ENCODE results near the gene C21orf91. TPM values are rescaled to one million over a fixed set of nuclear protein-coding genes. Genes with fewer than 3 reads are reported as not detected.

Gene C21orf91
- total RNA-seq, 1 experiment from 2014 or later, result 49.2 TPM

DNA sequence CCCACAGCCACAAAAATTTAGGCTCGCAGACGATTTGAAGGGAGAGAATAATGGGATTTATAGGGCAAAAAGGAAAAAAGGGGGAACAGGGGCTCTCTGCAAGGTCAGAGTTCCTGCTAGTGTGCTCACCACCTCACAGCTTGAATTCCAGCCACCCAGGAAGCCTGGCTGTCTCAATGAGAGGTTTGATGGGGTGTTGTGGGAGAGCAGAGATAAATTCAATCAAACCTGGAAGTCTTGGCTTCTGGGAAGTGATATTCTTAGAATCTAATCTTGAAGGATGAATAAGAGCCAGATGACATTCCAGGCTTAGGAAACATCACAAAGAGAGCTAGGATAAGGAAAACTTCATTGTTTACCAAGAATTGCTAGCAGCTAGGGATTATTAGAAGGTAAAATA lies 47.4 kb upstream of the C21orf91 start:
- H3K27me3 ChIP-seq (ENCODE audit: insufficient read depth, low read length), result no peaks in the 10 kb centered on the region
- H2BK20ac ChIP-seq (ENCODE audit: low read depth, low read length, poor library complexity, severe bottlenecking), result no peak overlapping the region
- WGBS (ENCODE audit: extremely low coverage, insufficient read length, low lambda C conversion rate), result no CpG with 5 or more reads among the region's 2 CpGs
- H3K14ac ChIP-seq (ENCODE audit: insufficient read depth, low read length), result no peak overlapping the region
- no peak overlapping the region for H4K91ac ChIP-seq (ENCODE audit: insufficient read length, low read depth, low read length)
- no peak overlapping the region for H3K18ac ChIP-seq (ENCODE audit: insufficient read length, low read depth, low read length)
- no peak overlapping the region for H4K5ac ChIP-seq (ENCODE audit: insufficient read length, low read depth, low read length)
- Mint-ChIP-seq H3K4me1 (peaks cover 14 to 16% of the 10 kb centered on the region in 2 experiments), H3K9me3 (peaks cover 10 to 17% of the 10 kb centered on the region in 2 experiments), H3K27ac (no peak overlapping the region; a peak in 1 of 7 replicates), H3K27me3 (ENCODE audit: low read depth) (no peaks in the 10 kb centered on the region; the same call in 1 of the 2 replicates), H3K4me3 (no peak overlapping the region), H3K36me3 (ENCODE audit: insufficient read depth in 1 of 3, low read depth in 3 of 3) (peaks cover 4 to 20% (median 10%) of the 10 kb centered on the region in 3 experiments; a peak in 5 of 7 replicates)
- no peaks in the 10 kb centered on the region for H3K9me3 ChIP-seq (ENCODE audit: control insufficient read depth, low read depth, low read length)
- H3K79me1 ChIP-seq (ENCODE audit: insufficient read depth, low read depth, low read length, poor library complexity, severe bottlenecking), result no peaks in the 10 kb centered on the region
- no peaks in the 10 kb centered on the region for H3K79me2 ChIP-seq (ENCODE audit: insufficient read depth, low read length)
- H3K9ac ChIP-seq (ENCODE audit: extremely low read depth, insufficient read length, low read length), result no peak overlapping the region
- no peak overlapping the region for H2BK120ac ChIP-seq (ENCODE audit: low read depth, low read length, poor library complexity, severe bottlenecking)
- no peak overlapping the region for H2AFZ ChIP-seq (ENCODE audit: low read length)
- DNase-seq, result no peak
- H3K4ac ChIP-seq (ENCODE audit: low read depth, low read length), result no peak overlapping the region
- no peak overlapping the region for H2AK5ac ChIP-seq (ENCODE audit: insufficient read length, low read length)
- no peak overlapping the region for H3K56ac ChIP-seq (ENCODE audit: insufficient read length, low read depth, low read length)
- H2BK5ac ChIP-seq (ENCODE audit: insufficient read length, low read length), result no peak overlapping the region
- H3K4me2 ChIP-seq (ENCODE audit: insufficient read depth, insufficient read length, low read length), result no peak overlapping the region
- TF ChIP-seq, protein P1, sequence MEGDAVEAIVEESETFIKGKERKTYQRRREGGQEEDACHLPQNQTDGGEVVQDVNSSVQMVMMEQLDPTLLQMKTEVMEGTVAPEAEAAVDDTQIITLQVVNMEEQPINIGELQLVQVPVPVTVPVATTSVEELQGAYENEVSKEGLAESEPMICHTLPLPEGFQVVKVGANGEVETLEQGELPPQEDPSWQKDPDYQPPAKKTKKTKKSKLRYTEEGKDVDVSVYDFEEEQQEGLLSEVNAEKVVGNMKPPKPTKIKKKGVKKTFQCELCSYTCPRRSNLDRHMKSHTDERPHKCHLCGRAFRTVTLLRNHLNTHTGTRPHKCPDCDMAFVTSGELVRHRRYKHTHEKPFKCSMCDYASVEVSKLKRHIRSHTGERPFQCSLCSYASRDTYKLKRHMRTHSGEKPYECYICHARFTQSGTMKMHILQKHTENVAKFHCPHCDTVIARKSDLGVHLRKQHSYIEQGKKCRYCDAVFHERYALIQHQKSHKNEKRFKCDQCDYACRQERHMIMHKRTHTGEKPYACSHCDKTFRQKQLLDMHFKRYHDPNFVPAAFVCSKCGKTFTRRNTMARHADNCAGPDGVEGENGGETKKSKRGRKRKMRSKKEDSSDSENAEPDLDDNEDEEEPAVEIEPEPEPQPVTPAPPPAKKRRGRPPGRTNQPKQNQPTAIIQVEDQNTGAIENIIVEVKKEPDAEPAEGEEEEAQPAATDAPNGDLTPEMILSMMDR (conservative IDR thresholded peaks at IDR 0.05), result no peak
- H2BK15ac ChIP-seq (ENCODE audit: low read depth, low read length), result no peak overlapping the region
- no peak overlapping the region for H3K23ac ChIP-seq (ENCODE audit: insufficient read length, low read depth, low read length)
- H4K20me1 ChIP-seq (ENCODE audit: control insufficient read depth, insufficient read depth, insufficient read length), result no peaks in the 10 kb centered on the region
- H3K23me2 ChIP-seq (ENCODE audit: insufficient read length, low read depth, low read length, poor library complexity, severe bottlenecking), result no peaks in the 10 kb centered on the region
- H3K4me1 ChIP-seq (ENCODE audit: insufficient read depth, low read length), result no peaks in the 10 kb centered on the region
- no peak overlapping the region for H3K27ac ChIP-seq (ENCODE audit: insufficient read length, low read depth, low read length)
- no peak overlapping the region for H3T11ph ChIP-seq (ENCODE audit: low read length)
- no peak overlapping the region for H2BK12ac ChIP-seq (ENCODE audit: insufficient read length, low read depth, low read length)
- H4K8ac ChIP-seq (replicated peaks; ENCODE audit: insufficient read length, low read depth, low read length), result no peak overlapping the region

Data from H9 (cell line).